Liver (tissue), 3 donors: ENCODE data around the gene KRT8.

Source experiments
- CTCF ChIP-seq: fragments of 150-350 bp; IDR thresholded peaks from 2 replicates; pipeline ENCODE4 v1.5.1; 2017; ENCODE audit warnings: improper control_type of control experiment, low read depth, low read length; ENCODE audit not compliant: missing input control
- EGR1 ChIP-seq, 2 donors: IDR thresholded peaks; 2 replicates each; pipeline ENCODE4 v1.6.1; 2016 to 2018; ENCODE audit warnings: antibody characterized with exemption in 2 of 2, low read depth in 2 of 2
- JUND ChIP-seq, 2 donors: IDR thresholded peaks; 2 replicates each; pipeline ENCODE4 v1.6.1; 2016; ENCODE audit warnings: antibody characterized with exemption in 2 of 2
- MAX ChIP-seq: IDR thresholded peaks from 2 replicates; pipeline ENCODE4 v1.6.1; 2016; ENCODE audit warnings: antibody characterized with exemption
- SP1 ChIP-seq: IDR thresholded peaks from 2 replicates; pipeline ENCODE4 v1.6.1; 2018; ENCODE audit warnings: antibody characterized with exemption, mild to moderate bottlenecking
- TAF1 ChIP-seq: conservative IDR thresholded peaks from 2 replicates; pipeline ENCODE4 v1.6.1; 2016; ENCODE audit warnings: antibody characterized with exemption, mild to moderate bottlenecking
- donor health status: healthy.
- donor health status: healthy.

GRCh38 chr12:52918351-52918750 is 13.5 kb upstream of the KRT8 start:
- no peak for TF ChIP-seq JUND (IDR thresholded peaks at IDR 0.05)
- TF ChIP-seq CTCF, result no peak
- no peak for TF ChIP-seq TAF1
- no peak for TF ChIP-seq MAX
- no peak for TF ChIP-seq SP1
- TF ChIP-seq EGR1 (IDR thresholded peaks at IDR 0.05; ENCODE audit: low read depth in 2 of 2), result no peak
